Epithelial cell of prostate (primary cell): ENCODE results near the gene NCF2.
"Not testable (repeated sequence)": the region's sequence is repeated elsewhere in the genome, so short reads cannot be mapped to it uniquely, and the experiment has no call there.

Experiments
- DNase-seq: peaks from one replicate; pipeline ENCODE4 v3.0.0-alpha.2; 2011; ENCODE audit warnings: low read depth, low spot score
- H3K27ac ChIP-seq: fragments of 450-650 bp; 2 replicates; pipeline ENCODE4 v1.5.1; 2017; ENCODE audit warnings: mild to moderate bottlenecking

The NCF2 gene

GRCh38 chr1:183618202-183618601, 27.9 kb upstream of the NCF2 start:
- H3K27ac ChIP-seq: peak overlapping the region; percentile 71
- DNase-seq: not testable (repeated sequence)

GRCh38 chr1:183612975-183613374, 22.7 kb upstream of the NCF2 start:
- peak overlapping the region; percentile 99 for H3K27ac ChIP-seq
- not testable (repeated sequence) for DNase-seq

GRCh38 chr1:183612407-183612806, 22.1 kb upstream of the NCF2 start:
- H3K27ac ChIP-seq: peak overlapping the region; percentile 99

GRCh38 chr1:183611021-183611420, 20.8 kb upstream of the NCF2 start:
- no peak for DNase-seq
- H3K27ac ChIP-seq: peak overlapping the region; percentile 99

More at GRCh38 chr1:183612407-183612806, 22.1 kb upstream of the NCF2 start:
- no peak for DNase-seq

- DNase-seq: no peak
- peak overlapping the region; percentile 99 for H3K27ac ChIP-seq
Observed at GRCh38 chr1:183609759-183610452, 19.6 kb upstream of the NCF2 start.

- H3K27ac ChIP-seq: peak overlapping the region; percentile 99
- DNase-seq: no peak
Observed at GRCh38 chr1:183609313-183609712, 19.1 kb upstream of the NCF2 start.

- no peak for DNase-seq
- H3K27ac ChIP-seq: peak overlapping the region; percentile 99
Observed at GRCh38 chr1:183607322-183607980, 17.2 kb upstream of the NCF2 start.

GRCh38 chr1:183605904-183606303, 15.6 kb upstream of the NCF2 start:
- no peak for DNase-seq
- no peak overlapping the region for H3K27ac ChIP-seq

GRCh38 chr1:183604815-183605214, 14.6 kb upstream of the NCF2 start:
- no peak overlapping the region for H3K27ac ChIP-seq
- no peak for DNase-seq

GRCh38 chr1:183604038-183604808, 14.0 kb upstream of the NCF2 start:
- DNase-seq: no peak
- H3K27ac ChIP-seq: no peak overlapping the region

- no peak for DNase-seq
- no peak overlapping the region for H3K27ac ChIP-seq
Observed at GRCh38 chr1:183602510-183602909, 12.3 kb upstream of the NCF2 start.

- no peak for DNase-seq
- peak overlapping the region; percentile 73 for H3K27ac ChIP-seq
Observed at GRCh38 chr1:183600634-183601033, 10.4 kb upstream of the NCF2 start.

- DNase-seq: peak; percentile 86
- H3K27ac ChIP-seq: peak overlapping the region; percentile 73
Observed at GRCh38 chr1:183600136-183600535, 9.9 kb upstream of the NCF2 start.

- DNase-seq: no peak
- peak overlapping the region; percentile 13 for H3K27ac ChIP-seq
Observed at GRCh38 chr1:183598386-183598785, 8.1 kb upstream of the NCF2 start.

GRCh38 chr1:183597656-183598347, 7.5 kb upstream of the NCF2 start:
- peak overlapping the region; percentile 13 for H3K27ac ChIP-seq
- DNase-seq: no peak

- no peak for DNase-seq
- H3K27ac ChIP-seq: no peak overlapping the region
Observed at GRCh38 chr1:183596500-183596899, 6.2 kb upstream of the NCF2 start.

GRCh38 chr1:183595537-183595936, 5.3 kb upstream of the NCF2 start:
- H3K27ac ChIP-seq: no peak overlapping the region
- DNase-seq: no peak

GRCh38 chr1:183593356-183593755, 3.1 kb upstream of the NCF2 start:
- peak overlapping the region; percentile 4 for H3K27ac ChIP-seq
- DNase-seq: no peak

GRCh38 chr1:183592733-183593132, 2.5 kb upstream of the NCF2 start:
- H3K27ac ChIP-seq: peak overlapping the region; percentile 4
- DNase-seq: no peak

- H3K27ac ChIP-seq: peak overlapping the region; percentile 90
- DNase-seq: no peak
Observed at GRCh38 chr1:183589874-183590243, 400 bp downstream of the NCF2 start.

- H3K27ac ChIP-seq: peak overlapping the region; percentile 90
Observed at GRCh38 chr1:183589384-183589783, 875 bp downstream of the NCF2 start.

More at GRCh38 chr1:183589384-183589783, 875 bp downstream of the NCF2 start:
- no peak for DNase-seq
